ENCODE results near the gene FAM83C.

FAM83C gene

DNA sequence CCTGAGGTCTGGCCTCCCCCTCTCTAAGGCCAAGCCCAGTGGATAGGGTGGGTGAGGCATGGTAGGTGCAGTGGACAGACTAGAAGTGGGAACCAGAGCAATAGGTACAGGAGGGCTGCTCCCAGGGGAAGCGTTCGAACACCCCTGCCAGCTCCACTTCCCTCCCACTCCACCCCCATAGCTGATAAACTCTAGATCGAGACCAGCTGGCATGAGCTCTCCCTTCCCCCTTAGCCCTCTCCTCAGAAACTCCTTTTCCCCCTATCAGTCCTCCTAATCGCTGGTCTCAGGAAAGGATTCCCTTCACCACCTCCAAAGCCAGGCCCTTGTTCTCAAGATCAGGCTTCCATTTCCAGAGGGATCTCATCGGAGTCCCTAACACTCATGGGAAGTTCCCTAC lies 6.0 kb upstream of the FAM83C start:
- no peak for DNase-seq (ENCODE audit: low spot score)

DNA sequence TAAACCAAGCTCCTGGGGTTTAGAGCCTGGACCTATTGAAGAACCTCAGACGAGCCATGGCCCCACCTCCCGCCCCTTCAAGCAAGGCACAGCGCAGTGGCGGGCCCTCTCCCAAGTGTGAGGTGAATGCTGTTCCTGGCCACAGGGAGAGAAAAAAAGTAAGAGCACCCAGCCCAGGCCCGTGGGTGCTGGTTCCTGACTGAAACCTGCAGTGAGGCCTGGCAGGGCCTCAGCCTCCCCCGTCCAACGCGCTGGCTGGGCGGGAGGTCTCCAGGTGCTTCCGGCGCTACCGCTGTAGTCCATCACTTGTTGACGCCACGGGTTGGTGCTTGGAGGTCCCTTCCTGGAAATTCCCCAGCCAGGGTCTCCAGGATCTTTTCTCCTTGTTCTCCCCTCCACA lies 5.5 kb upstream of the FAM83C start:
- no peak for DNase-seq (ENCODE audit: low spot score)

DNA sequence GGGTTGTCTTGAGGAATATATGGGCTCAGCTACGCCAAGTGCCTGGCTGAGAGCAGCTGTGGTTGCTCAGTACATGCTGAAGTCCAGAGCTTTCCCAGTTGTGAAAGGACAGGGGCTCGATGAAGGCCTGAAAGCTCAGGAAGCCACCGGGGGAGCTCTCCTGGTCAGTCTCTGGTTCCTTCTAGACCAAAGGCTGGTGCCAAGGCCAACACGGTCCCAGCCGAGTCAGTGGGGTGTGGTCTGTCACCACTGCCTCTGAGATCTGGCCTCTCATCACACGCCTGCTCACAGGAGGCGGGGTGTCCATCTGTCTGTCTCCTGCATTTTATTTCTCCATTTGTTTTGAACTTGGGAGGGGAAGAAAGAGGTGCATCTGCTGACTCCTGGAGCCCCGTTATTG lies 4.9 kb upstream of the FAM83C start:
- DNase-seq (ENCODE audit: low spot score): peak; percentile 50

DNA sequence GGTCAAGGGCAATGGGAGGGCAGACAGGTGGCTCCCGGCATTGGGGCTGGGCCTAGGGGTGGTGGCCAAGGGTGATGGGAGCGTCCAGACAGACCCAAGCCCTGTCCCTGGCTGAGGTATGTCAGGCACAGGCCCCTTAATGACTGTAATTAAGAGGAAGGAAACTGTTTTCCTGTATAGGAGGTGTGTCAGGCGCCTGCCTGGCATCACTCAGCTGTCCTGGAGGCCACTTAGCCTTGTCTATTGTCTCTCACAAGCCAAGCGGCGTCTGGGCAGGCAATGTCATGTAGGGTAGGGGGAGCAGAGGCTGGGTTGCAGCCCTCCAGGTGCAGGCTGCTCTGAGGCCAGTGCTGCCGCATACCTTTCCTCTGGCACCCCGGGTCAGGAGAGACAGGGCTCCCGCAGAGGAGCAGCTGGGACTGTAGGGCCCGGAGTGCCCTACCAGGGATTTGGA lies 3.9 kb upstream of the FAM83C start:
- no peak for DNase-seq (ENCODE audit: low spot score)

DNA sequence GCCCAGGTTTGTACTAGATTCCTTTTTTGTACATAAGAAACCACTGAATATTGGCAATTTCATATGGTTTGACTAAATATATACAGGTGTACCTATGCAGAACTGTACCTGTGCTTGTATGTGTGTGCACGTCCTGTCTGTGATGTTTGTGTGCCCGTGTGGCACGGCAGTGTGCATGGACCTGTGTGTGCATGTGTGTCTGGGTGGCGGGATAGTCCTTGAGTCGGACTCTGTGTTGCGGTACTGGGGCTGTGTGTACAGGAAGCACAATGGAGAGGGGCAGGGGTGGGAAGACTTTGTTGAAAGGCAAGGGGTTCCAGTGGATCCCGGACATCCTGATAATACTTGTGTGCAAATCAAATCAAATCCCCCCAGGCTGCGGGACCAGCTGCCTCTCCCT lies 3.4 kb upstream of the FAM83C start:
- DNase-seq (ENCODE audit: low spot score): no peak

DNA sequence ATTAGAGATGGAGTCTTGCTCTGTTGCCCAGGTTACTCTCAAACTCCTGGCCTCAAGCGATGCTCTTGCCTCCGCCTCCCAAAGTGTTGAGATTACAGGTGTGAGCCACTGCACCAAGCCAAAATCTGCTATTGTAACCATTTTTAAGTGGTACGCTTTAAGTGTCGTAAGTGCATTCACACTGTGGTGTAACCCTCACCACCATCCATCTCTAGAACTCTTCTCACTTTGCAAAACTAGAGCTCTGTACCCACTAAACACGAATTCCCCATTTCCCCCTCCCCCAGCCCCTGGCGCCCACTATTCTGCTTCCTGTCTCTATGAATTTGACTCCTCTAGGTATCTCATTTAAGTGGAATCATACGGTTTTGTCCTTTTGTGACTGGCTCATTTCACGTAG lies 2.8 kb upstream of the FAM83C start:
- no peak for DNase-seq (ENCODE audit: low spot score)

DNA sequence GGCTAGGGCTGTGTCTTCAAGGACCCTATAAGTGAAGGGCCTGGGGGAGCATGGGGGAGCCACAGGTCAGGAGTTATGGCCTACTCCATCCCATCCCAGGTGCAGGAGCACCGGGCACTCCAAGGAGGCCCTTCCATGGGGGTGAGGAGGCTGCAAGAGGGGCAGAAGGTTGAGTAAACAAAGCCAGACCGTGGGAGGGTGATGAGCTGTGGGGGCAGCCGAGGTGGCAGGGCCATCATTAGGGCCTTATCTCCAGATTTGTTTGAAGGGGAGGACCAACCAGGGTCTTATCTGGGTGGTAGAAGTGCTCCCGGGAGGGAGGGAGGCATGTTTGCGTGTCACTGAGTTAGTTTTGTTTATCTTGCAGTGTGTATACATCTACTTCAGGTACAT lies 2.1 kb upstream of the FAM83C start:
- DNase-seq (ENCODE audit: low spot score): no peak

DNA sequence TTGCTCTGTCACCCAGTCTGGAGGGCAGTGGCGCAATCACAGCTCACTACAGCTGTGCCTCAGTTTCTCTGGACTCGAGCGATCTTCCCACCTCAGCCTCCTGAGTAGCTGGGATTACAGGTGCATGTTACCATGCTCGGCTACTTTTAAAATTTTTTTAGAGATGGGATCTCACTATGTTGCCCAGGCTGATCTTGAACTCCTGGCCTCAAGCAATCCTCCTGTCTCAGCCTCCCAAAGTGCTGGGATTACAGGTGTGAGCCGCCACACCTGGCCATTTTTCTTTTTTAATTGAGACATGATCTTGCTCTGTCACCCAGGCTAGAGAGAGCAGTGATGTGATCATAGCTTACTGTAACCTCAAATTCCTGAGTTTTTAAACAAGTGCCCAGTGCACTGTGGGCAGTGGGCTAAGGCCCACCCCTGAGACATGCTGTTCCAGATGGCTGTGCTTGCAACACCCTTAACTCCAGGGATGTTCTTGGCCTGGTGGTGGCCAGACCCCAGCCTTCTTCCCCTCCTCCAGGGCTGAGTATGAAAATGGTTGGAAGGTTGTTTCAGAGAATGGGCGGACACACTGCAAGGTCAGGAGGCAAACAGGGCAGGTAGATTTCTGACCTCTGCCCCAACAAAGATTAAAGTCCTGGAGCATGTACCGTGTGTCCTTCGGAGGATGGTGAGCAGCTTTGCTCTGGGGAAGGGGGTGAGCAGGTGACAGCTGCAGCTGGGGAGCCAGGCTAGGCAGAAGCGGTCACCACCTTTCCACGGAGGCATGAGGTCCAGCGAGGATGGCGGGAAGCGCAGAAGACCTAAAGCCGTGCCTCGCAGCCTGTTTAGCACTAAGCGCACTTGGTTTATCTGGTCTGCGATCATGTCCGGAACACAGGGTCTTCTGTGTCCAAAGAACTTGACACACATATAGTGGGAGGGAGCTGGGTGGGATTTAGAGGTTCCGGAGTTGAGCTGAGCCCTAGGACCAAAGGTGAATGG lies 1.4 kb upstream of the FAM83C start:
- no peak for DNase-seq (ENCODE audit: low spot score)

DNA sequence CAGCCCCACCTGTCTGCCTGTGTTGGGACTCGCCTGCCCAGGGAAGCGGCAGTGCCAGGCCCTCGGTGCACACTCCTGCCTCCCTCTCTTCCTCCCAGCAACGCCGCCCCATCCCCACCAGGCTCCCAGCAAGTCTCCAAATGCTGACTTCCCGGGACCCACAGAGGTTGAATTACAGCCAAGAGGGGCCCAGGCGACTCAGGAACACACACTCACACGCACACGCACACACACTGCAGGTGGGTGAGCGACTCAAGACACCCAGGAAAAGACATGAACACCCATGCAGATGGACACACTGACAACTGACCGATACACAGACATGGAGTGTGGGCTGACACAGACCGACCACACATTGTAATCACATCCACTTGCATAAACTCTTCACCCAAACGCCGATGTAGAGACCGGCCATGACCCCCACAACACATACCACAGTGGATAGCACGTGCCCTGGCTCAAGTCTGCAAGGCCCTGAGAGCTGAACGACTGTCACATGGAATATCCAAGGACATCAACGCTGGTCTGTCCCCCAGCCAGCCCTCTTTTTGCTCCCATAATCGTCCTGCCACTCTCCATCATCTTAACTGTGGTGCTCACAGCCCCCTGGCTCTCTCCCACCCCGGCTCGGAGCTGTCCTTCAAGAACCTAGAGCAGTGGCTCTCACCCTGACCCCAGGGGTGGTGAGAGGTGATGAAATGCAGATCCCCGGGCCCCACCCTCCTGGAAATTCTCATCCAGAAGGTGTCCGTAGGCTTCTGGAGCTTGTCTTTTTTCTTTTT lies 470 bp upstream of the FAM83C start:
- no peak for DNase-seq (ENCODE audit: low spot score)

DNA sequence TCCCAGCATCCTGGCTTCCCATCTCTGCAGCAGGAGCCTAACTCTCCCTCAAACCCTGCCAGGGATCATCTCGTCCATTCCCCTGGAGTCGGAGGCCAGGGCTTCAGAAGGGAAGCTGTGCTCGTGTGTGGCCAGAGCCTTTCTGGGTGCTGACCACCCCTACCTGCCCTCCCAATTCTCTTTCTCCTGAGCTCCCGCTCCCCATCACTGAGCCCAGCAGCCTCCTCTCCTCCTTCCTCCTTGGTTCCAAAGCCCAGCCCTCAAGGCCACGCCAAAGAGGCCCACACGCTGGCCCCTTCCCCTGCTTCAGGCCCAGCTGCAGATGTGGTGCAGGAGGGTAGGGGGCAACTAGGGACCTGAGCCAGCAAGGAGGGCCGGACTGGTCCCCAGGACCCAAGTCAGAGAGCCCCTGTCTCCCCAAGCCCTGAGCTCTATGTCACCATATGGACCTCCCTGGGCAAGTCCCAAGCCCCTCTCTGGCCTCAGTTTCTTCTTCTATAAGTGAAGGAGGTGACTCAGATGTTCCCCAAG lies 1.3 kb downstream of the FAM83C start:
- DNase-seq (ENCODE audit: low spot score): no peak

DNA sequence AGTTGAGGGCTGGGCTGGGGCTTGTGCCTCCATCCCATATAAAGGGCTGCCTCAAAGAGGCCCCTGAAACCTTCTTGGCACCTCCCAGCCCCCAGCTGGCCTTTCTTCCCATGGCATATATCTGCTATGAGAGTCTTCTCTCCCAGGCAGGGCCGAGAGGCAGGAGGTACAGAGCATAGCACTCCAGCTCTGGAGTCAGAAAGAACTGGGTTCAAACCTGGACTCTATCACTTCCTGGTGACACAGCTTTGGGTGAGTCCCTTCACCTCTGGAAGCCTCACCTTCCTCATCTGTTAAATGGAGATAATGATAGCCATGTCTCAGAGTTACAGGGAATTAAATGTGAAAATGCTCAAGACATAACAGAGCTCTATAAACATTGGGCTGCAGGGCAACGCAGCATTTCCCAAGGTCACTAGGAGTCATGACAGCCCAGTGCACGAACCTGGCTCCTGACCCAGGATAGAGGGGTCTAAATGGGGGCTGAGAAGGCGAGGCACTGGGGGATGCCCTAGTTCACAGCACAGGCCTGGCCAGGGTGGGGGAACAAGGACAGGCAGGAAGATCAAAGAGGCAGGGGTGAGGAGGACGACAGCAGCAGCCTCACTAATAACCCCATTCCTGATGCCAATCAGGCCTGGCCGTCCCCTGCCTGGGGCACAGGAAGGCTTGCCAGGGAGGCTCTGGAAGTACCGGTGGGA lies 1.9 kb downstream of the FAM83C start:
- DNase-seq (ENCODE audit: low spot score): no peak

DNA sequence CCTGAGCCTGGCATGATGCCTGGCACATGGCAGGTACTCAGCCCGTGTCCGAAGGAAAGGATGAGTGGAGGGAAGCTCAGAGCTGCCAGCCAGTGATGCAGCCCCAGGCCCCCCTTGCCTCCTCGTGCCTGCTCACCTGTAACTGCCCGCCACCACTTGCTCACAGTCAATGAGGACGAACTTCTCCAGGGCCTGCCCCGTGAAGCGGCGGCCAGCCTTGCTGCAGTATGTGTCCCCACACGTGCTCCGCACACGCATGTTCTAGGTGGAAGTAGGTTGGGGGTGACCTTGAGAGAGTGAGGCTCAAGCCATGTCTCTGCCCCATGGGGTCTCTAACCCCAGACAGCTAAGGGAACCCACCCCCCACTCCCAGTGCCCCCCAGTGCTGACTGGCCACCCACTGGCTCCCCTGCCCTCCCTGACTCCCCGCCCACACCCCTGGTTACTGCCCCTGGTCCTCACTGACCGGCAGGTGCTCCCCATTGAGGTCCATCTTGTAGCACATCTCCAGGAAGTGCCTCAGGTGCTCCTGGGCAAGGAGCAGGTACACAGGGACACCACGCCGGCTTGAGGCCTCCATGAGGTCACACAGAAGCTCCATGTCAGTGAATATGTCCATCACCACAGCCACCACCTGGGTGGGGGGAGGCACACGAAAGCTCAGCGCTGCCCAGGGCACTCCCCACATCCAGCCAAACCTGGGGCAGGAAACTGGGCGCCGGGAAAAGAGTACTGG lies 3.7 kb downstream of the FAM83C start:
- DNase-seq (ENCODE audit: low spot score): no peak

DNA sequence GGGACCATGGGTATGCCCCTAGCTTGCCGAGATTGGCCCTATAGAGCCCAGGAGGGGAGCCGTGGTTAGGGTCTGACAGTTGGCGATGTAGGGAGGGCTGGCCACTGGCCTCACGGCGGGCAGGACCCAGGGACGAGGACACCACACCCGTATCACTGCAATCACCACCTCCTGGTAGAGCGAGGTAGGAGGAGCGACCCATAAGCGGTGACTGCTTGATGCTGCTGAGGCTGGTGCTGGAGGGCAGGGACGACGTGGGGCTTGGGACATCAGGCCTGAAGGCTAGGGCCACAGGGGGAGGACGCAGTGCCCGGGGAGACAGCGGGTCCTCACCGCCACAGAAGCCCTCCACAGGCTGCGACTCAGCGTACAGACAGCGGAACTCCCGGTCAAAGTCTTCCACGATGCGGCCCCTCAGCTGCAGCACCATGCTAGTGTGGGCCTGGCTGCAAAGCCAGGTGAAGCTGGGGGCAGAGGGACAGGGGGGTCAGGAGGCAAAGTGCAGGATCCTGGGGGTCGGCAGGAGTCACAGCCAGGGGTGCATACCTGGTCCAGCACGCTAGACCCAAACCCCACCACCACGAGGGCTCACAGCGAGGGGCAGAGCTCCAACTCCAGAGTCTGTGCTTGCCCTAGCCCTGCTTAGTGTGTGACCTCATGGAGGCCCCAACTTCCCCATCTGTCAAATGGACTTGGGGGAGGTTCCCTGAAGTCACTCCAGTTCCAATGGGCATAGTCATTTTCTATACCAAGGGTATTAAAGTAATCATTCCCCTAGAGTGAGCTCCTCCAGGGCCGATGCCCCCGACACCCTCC lies 4.5 kb downstream of the FAM83C start:
- no peak for DNase-seq (ENCODE audit: low spot score)

DNA sequence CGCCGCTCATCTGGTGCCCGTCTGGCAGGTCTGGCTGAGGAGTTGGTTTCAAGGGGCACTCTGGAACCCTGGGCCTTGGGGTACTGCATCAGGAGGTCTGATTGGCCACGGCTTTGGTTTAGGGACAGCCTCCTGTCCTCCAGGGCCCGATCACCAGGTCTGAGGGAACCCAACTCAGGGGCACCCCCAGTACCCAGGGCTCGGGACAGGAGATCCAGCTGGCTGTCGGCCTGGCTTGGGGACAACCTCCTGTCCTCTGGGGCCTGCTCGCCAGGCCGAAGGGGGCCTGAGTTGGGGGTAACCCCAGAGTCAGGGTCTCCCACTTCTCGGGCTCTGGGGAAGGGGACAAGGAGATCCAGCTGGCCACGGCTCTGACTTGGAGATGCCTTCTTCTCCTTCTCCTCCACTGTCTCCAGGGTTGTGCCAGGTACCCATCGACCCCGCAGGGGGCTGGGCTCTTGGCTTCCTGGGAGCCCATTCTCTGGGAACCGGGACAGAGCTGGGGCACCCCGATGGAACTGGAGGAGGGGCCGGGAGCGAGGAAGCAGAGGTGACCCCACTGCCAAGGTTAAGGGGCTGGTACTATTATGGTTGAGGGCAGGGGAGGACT lies 5.2 kb downstream of the FAM83C start:
- no peak for DNase-seq (ENCODE audit: low spot score)

DNA sequence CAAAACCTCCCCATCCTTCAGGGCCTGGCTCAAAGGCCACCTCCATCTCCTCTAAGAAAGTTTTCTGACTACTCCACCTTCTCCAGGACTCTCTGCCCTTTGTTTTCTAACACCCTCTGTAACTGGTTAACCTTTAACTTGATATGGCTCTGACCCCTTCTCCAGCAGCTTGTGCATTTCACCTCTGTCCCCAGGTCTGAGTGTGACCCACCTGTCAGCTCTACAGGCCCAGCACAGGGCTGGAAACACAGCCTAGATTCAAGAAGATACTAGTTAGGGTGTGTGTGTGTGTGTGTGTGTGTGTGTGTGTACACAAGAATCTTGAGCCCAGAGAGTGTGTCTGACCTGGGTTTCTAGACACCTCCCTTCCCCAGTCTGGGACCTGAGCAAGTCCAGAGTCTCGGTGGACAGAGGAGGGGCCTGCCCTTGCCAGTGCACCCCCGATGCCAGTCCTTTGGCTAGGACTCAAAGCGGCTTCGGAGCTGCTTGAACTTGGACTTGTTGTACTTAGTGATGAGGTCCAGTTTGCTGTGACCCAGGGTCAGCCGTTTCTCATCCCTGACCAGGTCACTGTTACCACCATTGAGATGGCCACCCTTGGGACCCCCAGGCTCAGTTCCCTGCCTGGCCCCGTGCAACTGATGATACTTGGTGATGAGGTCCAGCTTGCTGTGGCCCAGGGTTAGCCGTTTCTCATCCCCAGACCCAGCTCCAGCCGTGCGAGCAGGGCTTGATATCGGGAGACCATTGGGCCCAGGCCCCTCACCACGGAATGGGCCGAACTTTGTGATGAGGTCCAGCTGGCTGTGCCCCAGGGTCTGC lies 5.9 kb downstream of the FAM83C start:
- no peak for DNase-seq (ENCODE audit: low spot score)

DNA sequence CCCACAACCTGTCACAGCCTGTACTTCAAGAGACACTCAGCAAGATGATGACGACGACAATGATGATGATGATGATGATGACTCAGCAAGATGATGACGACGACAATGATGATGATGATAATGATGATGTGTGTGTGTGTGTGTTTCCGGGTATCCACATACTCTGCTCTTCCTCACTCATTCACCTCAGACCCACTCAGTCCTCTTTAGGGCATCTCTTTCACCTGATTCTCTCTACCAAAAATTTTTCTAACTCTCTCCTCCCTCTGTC lies 6.5 kb downstream of the FAM83C start:
- DNase-seq (ENCODE audit: low spot score): no peak

DNA sequence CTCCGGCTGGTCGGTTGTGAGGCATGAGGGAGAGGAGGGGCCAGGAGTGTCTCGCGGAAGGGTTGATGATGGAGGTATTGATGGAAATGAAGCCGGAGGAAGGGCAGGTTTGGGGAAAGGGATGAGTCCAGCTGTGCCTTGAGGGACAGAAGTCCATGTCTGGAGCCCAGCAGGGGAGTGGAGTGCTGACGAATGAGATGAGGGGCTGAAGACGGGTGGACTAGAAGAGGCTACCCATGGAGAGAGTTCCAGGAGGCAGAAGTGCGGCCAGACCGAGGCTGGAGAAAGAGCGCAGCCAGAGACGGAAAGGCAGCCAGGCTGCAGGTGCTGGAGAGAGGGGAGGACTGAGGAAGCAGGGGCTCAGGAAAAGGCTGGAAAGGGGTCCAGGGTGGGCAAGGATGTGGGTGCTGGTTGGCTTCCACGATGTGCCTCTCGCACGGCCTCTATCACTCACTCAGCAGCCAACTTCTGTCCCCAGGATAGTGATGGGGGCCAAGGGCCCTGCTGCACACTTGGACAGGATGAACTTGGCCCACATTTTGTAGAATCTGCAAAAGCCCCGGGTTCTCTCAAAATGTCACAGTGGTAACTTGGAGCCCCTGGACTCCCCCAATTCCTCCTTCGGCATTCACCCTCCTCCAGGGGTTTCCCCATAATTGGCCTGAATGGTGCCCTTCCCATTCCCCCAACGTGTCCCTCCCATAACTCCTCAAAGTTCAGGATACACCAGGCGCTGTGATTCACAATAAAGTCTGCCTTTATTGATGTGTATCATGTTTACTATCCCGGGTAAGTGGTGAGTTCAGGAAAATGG lies 7.0 kb downstream of the FAM83C start:
- no peak for DNase-seq (ENCODE audit: low spot score)

DNA sequence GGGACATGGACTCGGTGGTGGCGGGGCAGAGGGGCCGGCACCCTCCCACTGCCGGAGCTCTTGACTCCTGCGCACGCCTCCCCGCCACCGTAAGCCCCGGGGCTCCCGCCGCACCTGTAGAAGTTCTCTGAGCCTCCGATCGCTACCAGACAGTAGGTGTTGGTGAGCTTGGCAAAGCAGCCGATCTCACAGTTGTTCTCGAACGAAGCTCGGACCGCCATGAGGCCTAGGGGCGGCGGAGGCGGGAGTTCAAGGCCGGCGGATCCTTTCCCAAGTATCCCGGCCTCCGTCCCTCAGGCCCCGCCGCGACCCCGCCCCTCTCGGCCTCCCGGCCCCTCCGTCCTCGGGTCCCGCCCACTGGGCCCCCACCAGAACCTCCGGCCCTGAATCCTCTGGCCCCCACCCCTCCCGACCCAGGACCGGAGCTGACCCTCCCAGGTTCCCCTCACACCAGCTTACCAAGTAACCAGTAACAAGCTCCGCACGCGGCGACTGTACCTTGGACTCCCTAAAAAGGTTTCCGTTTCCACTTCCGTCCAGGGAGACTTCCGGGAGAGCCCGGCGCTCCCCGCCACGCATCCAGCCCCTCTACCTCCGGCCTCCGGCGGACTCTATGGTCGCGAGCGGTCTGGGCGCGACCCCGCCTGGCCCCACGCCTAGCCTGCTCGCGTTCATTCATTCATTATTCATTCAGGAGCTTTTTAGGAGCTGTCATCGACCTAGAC lies 7.8 kb downstream of the FAM83C start, which contains the start of gene EIF6:
TSS of gene EIF6 (minus strand) at position 506 of the 725 bp plus-strand sequence. CDS start at position 221, 285 bp downstream.
- DNase-seq (ENCODE audit: low spot score): peak; percentile 97

Data from SW480 (cell line).